G401.6 (cell line): ENCODE measurements around the gene GULP1.
"Not testable (repeated sequence)": the region's sequence is repeated elsewhere in the genome, so short reads cannot be mapped to it uniquely, and the experiment has no call there.

Source experiments
- FAIRE-seq: peaks from 2 replicates; lab custom pipeline; 2012; peaks lifted over from hg19 to GRCh38; lab: Jason Lieb, UNC

The GULP1 gene

GRCh38 chr2:188604579-188604978 is 312.9 kb downstream of the GULP1 start:
- FAIRE-seq: no peak

GRCh38 chr2:188605609-188606584 is 314.2 kb downstream of the GULP1 start:
- FAIRE-seq: not testable (repeated sequence)

- FAIRE-seq: not testable (repeated sequence)
These were observed 314.9 kb downstream of the GULP1 start for GRCh38 chr2:188606596-188606995.

DNA sequence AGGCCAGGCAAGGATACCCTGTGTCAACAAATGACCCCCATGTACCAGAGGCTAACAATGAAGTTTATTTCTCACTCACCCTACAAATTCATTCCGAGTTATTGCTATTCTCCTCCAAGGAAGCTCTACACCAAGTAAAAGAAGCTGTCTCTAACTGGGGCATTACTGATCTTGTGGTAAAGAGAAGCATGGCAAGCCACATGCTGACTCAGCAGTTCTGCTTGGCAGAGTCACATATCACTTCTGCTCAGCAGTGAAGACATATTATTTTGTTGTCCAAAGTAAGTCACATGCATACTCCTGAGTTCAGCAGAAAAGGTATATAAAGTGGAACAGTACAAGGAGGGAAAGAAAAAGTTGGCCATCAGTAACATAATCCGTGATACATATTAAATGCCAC is 315.8 kb downstream of the GULP1 start:
- no peak for FAIRE-seq

GRCh38 chr2:188609321-188610049 is 317.8 kb downstream of the GULP1 start:
- FAIRE-seq: no peak

DNA sequence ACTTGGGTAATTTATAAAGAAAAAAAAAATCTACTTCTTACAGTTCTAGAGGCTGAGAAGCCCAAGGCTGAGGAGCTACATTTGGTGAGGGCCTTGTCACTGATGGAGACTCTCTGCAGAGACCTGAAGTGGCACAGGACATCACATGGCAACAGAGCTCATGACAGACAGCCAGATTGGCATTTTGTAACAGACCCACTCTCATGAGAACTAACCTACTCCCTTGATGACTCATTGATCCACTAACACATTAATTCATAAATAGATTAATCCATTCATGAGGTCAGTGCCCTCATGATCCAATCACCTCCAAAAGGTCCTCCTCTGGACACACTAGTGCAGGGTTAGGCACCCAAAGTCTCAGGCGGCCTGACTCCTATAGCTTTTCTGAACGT is 318.4 kb downstream of the GULP1 start:
- FAIRE-seq: no peak

DNA sequence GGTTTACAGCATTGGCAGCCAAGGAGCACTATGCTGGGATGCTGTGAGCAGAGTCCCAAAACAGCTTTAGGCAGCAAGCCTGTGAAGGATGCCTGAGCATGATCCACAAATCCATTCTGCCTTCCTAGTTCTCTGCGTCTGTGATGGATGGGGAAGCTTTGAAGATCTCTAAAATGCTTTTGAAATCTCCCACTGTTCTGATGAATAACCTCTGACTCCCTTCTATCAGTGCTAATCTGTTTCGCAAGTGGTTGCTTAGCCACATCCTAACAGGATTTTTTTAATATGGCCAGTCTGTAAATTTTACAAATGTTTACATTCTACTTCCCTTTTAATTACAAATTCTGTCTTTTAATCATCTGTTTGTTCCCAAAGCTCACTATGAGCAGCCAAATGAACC is 319.2 kb downstream of the GULP1 start:
- FAIRE-seq: no peak

GRCh38 chr2:188619146-188619545 is 327.5 kb downstream of the GULP1 start:
- FAIRE-seq: no peak

- FAIRE-seq: no peak
These were observed 329.2 kb downstream of the GULP1 start for GRCh38 chr2:188620916-188621315.

DNA sequence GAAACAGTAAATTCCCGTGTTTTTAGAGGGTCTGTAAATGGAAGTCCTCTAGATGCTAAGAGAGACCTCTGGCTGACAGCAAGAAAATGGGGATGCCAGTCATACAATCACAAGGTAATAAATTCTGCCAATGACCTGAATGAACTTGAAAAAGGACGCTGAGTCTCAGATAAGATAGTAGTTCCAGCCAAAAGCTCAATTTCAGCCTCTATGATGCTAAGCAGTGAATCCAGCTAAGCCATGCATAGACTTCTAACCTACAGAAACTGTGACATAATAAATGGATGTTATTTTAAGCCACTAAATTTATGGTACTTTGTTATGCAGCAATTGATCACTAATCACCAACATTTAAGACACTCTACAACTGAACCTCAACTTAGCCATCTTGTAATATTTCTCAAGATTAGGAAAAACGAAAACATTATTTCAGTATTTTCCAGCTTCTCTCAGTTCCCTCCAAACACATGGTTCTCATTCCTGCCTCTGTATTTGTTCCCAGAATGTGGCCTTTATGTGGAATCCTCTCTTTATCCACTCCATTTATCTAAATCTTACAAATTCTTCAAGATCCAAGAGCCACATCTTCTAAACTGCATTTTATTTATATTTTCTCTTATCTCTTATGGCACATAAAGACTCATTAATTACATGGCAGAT is 331.1 kb downstream of the GULP1 start:
- FAIRE-seq: no peak

GRCh38 chr2:188623995-188624643 is 332.4 kb downstream of the GULP1 start:
- FAIRE-seq: no peak

GRCh38 chr2:188627471-188627870 is 335.8 kb downstream of the GULP1 start:
- no peak for FAIRE-seq

- no peak for FAIRE-seq
These were observed 337.5 kb downstream of the GULP1 start for GRCh38 chr2:188628989-188629752.

DNA sequence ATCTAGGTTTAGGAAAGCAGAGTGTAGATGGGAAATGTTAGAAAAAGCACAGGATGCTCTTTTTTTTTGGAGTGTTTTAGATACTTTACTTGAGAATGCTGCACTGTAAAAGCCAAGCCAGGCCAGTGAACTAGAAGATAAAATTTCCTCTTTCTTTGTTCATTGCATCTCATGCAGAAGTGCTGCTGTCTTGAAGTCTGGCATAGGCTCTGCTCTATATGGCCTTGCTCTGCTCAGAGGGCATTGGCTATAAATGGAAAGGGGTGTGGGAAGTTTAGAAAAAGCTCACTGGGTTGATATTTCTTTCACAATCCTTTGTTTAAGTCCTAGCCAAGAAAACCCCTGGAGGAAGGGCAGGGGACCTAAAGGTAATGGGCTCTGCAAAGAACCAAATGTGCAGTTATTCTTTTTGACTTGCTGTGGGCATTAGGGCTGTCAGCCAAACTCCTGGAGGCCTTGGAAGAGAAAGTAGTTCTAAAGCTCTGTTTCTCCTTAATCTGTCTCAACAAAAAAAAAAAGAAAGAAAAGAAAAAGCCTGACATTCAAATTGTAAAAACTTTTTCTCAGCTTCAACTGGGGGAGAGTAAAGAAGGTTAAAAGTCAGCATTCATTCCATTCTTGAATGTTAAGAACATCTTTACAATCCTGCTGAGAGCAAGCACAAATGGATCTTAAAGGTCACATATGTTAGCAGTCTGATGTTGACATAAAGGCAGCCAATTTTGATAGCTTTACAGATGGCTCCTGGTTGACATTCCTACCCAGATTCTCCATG is 338.3 kb downstream of the GULP1 start:
- no peak for FAIRE-seq

DNA sequence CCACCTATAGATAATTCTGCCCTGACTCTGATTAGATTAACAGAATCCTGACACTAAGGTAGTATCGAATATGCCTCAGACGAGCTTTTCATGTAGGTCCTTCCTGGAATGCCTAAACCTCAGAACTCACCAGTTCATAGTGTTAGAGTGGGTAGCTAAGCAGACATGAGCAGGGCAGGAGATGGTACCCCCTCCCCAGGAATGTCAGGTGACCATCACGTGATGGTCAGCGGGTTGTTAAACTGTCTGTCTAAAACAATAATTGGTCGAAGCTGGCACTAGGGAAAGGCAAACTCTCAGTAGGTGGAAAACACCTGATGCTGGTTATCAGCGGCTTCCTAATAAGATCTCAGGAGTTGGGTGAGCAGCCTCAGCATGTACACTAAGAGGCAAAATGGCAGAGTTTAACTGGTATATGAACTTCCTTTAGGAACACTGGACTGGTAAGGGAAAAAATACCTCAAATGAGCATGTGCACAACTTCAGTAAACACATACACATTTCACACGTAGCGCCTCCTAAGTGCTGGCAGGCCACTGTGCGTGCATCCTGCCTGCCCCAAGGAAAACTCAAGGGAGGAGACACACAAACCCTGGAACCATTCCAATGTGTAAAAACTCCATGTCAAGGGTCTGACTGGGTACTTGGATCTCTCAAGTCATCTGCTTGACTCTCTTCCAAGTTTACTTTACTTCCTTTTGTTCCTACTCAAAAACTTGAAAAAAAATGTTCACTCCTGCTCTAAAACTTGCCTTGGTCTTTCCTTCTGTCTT is 339.5 kb downstream of the GULP1 start:
- FAIRE-seq: no peak

- no peak for FAIRE-seq
These were observed 343.0 kb downstream of the GULP1 start for GRCh38 chr2:188634656-188635055.
